ENCODE measurements around the gene TDRD1.

The TDRD1 gene

DNA sequence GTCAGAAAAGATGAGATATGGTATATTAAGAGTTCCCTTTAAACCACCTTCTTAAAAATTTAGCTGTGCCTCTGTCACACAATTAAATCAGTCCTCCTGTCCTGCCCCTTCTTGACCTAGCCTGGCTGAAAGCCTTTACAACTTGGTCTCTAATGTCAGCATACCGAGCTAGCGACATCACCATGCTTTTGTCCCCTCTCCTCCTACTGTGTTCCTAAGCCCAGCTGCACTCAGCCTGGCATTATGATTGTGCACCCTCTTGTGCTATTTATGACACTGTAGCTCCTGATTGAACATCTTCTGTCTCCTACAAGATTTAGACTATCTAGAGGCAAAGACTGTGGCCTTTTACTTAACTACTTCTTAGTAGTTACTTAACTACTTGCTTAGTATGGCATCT lies 29.2 kb downstream of the TDRD1 start:
- TF ChIP-seq, protein P1, sequence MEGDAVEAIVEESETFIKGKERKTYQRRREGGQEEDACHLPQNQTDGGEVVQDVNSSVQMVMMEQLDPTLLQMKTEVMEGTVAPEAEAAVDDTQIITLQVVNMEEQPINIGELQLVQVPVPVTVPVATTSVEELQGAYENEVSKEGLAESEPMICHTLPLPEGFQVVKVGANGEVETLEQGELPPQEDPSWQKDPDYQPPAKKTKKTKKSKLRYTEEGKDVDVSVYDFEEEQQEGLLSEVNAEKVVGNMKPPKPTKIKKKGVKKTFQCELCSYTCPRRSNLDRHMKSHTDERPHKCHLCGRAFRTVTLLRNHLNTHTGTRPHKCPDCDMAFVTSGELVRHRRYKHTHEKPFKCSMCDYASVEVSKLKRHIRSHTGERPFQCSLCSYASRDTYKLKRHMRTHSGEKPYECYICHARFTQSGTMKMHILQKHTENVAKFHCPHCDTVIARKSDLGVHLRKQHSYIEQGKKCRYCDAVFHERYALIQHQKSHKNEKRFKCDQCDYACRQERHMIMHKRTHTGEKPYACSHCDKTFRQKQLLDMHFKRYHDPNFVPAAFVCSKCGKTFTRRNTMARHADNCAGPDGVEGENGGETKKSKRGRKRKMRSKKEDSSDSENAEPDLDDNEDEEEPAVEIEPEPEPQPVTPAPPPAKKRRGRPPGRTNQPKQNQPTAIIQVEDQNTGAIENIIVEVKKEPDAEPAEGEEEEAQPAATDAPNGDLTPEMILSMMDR (IDR thresholded peaks at IDR 0.05; ENCODE audit: extremely low read depth, missing control alignments) = no peak
- no peak for DNase-seq (ENCODE audit: low spot score)

DNA sequence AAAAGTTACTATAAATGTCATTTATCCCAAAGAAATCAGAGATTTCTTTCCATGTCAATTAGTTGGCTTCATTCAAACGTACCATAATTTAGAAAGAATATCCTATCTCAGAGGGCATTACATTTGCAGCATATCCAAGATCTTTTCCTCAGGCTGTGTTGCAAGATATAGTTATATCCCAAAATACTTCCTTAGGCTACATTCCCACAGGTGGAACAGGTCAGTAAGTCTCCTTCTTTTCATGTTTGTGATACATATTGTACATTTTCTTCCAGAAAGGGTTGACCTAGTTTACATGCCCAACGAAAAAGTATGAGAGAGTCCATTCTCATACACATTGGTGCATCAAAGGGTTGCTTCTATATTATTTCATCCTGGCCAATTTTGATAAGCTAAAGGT lies 33.0 kb downstream of the TDRD1 start:
- TF ChIP-seq, protein P1 (IDR thresholded peaks at IDR 0.05; ENCODE audit: extremely low read depth, missing control alignments) = no peak
- DNase-seq (ENCODE audit: low spot score) = no peak

DNA sequence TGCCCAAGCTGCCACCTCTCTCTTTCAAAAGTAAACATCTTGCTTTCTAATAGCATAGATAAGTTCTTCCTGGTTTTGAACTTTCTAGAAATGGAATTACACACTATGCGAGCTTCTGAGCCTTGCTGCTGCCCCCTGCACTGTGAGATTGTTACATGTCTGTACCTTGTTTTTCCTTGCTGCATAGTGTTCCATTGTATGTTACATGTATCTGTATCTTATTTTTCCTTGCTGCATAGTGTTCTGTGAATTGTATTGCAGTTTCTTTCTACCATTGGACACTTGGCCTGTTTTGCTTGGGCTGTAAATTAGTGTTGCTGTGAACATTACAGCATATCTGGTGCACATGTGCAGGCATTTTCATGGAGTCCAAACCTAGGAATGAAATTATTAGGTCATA lies 35.9 kb downstream of the TDRD1 start:
- DNase-seq (ENCODE audit: low spot score) = no peak
- TF ChIP-seq, protein P1 (IDR thresholded peaks at IDR 0.05; ENCODE audit: extremely low read depth, missing control alignments) = no peak

DNA sequence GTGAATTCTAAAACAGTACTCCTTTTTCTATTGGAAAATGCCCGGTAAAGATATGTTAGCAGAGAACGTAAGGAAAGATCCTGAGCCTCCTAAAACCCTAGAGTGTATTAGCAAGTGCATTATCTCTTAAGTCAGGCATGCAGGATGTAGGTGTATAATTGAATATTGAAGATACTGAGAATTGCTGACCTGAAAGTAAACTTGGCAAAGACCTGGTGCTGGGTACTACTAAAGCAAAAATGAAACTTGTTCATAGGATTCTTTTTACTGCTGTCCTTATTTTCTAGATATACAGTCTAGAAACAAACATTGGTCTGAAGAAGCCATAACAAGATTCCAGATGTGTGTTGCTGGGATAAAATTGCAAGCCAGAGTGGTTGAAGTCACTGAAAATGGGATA lies 41.1 kb downstream of the TDRD1 start:
- DNase-seq (ENCODE audit: low spot score) = no peak
- TF ChIP-seq, protein P1 (IDR thresholded peaks at IDR 0.05; ENCODE audit: extremely low read depth, missing control alignments) = no peak

DNA sequence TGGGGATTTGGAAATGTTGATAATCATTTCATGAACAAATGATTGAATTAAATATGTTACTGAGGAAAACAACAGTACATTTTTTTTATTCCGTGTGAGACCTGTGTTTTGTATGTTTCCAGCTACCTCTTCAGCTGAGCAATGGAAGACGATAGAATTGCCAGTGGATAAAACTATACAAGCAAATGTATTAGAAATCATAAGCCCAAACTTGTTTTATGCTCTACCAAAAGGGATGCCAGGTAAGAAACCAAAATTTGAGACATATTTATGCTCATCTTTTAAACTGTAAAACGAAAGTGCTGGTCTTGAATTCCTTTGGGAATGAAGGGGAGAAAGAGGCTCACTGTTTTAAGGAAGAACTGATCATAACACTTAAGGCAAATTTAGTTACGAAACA lies 42.1 kb downstream of the TDRD1 start:
- no peak for DNase-seq (ENCODE audit: low spot score)
- TF ChIP-seq, protein P1 (IDR thresholded peaks at IDR 0.05; ENCODE audit: extremely low read depth, missing control alignments) = no peak

DNA sequence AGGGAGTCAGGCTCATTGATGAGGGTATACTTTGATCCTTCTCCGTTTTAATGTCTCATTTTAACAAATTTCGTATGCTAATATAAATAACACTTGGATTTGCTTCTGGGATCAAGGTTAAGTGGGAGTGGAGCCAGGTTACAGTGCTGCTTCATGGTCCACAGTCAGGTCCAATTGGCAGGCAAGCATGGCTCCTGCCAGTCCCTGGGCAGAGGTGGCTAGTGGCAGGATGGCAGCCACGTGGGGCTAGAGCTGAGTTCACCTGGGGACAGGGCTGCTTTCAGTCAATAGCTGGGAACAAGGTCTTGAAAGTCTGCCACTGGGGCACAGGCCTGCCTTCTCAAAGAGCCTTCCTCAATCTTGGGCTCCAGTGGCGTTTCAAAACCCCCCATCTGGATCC lies 43.9 kb downstream of the TDRD1 start:
- no peak for DNase-seq (ENCODE audit: low spot score)
- TF ChIP-seq, protein P1 (IDR thresholded peaks at IDR 0.05; ENCODE audit: extremely low read depth, missing control alignments) = no peak

DNA sequence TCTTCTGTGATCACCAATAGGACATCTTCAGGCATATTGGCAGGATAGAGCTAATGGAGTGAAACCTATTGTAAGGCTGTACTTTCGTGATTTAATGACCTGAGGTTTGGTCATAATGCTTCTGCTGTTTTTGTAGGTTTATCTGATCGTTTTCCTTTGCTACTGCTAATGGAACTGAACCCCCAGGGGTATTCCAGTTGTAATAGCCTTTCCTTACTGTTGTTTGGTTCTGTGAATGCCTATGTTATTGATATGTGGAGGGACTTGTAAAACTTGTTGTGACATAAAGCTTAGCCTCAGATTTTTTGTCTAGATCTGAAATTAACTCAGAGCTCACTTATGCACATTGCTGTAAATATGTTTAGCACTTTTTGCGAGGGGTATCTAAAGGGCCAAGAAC lies 49.0 kb downstream of the TDRD1 start:
- TF ChIP-seq, protein P1 (IDR thresholded peaks at IDR 0.05; ENCODE audit: extremely low read depth, missing control alignments) = no peak
- no peak for DNase-seq (ENCODE audit: low spot score)

Data from GM20000 (cell line).